Adrenal gland (tissue), 12 donors: ENCODE data around the gene ANKFY1. TPM values are rescaled to one million over a fixed set of nuclear protein-coding genes. Genes with fewer than 3 reads are reported as not detected.

Source experiments
- DNase-seq, 7 donors: peaks; one replicate each; pipeline ENCODE4 v3.0.0-alpha.2; 2019 to 2020
- H3K27ac ChIP-seq, 5 donors: fragments of 200-600 bp; sonication (generic) in 4 of 5; 1 replicate in 3 of 5; 2 replicates in 2 of 5; pipeline versions ENCODE4 v1.5.1 to v1.8.0; 2016 to 2020; ENCODE audit warnings: mild to moderate bottlenecking in 1 of 5
- H3K27me3 ChIP-seq: fragments of 200-600 bp; 2 replicates; pipeline ENCODE4 v1.8.0; 2021
- H3K36me3 ChIP-seq, 2 donors: fragments of 200-600 bp; replicated peaks in 1 of 2; 1 replicate in 1 of 2; 2 replicates in 1 of 2; pipeline versions ENCODE4 v1.5.1 to v1.8.0; 2018 to 2022
- H3K4me1 ChIP-seq, 2 donors: fragments of 200-600 bp; replicated peaks in 1 of 2; 1 replicate in 1 of 2; 2 replicates in 1 of 2; pipeline versions ENCODE4 v1.5.1 to v1.8.0; 2018 to 2021
- H3K4me3 ChIP-seq, 4 donors: fragments of 200-600 bp; sonication (generic) in 3 of 4; one replicate each; pipeline ENCODE4 v1.5.1; 2016 to 2018
- H3K9me3 ChIP-seq, 3 donors: fragments of 200-600 bp; sonication (generic) in 1 of 3; replicated peaks in 1 of 3; 1 replicate in 2 of 3; 2 replicates in 1 of 3; pipeline versions ENCODE4 v1.5.1 to v1.8.0; 2016 to 2021
- POLR2A ChIP-seq, 2 donors: fragments of 450-650 bp; IDR thresholded peaks; one replicate each; pipeline ENCODE4 v1.6.1; 2017; ENCODE audit warnings: antibody characterized with exemption in 2 of 2, mild to moderate bottlenecking in 2 of 2, moderate library complexity in 1 of 2
- WGBS, 4 donors: extraction: QIAGEN DNeasy Blood & Tissue Kit in 2 of 4; methylation state at CpG; one replicate each; pipeline versions ENCODE4 v1.1.5 to v1.1.7; 2013 to 2017; 5-methylcytosine and 5-hydroxymethylcytosine counted together
- intact Hi-C, 2 donors: fragments of 100-400 bp; cut with DNase I; formaldehyde crosslinking; loops; one replicate each; pipeline versions ENCODE4 v1.14.1 to v1.15.0; 2022 to 2023
- polyA plus RNA-seq, 3 donors: library from polyadenylated mRNA; stranded (reverse); fragments of 200-250 nt in 2 of 3; fragments of 350-450 nt in 1 of 3; fragmentation: Illumina TruSeq in 1 of 3; extraction: RNeasy Lipid Tissue Mini Kit (QIAGEN cat#74804) in 1 of 3; gene quantifications; one replicate each; pipeline ENCODE4 v1.2.3, GENCODE V29; 2013 to 2014
- total RNA-seq, 9 donors: library from RNA; depleted of rRNA in 4 of 9; stranded (reverse); fragments of >200 nt in 4 of 9; fragments of 120-200 nt in 1 of 9; fragmentation: NEBNext Ultra II Directional in 1 of 9; extraction: Animal tissue kit (Norgen Biotek cat#: 25700) in 1 of 9; gene quantifications; one replicate each; pipeline versions ENCODE4 v1.1.0 to v1.2.4, GENCODE V29; 2013 to 2023
- TF ChIP-seq, protein P1 (sequence below), 6 experiments: fragments of 450-650 bp in 4 of 6; fragments of 200-600 bp in 2 of 6; sonication (generic) in 1 of 6; IDR thresholded peaks; 1 replicate in 5 of 6; 2 replicates in 1 of 6; pipeline versions ENCODE4 v1.5.1 to v1.8.0; 2016 to 2021; ENCODE audit warnings: antibody characterized with exemption in 6 of 6, mild to moderate bottlenecking in 2 of 6, moderate library complexity in 1 of 6
- donor health status: healthy with polysubstance abuse.
- donor health status: Bipolar disorder and iron deficiency.
- donor health status: DM: yes; HTN: yes; CAD: no.
- donor health status: DM: no; HTN: no; CAD: no.
- donor health status: DM: no; HTN: no; CAD: no.
- donor health status: DM: yes; HTN: yes; CAD: no.

Gene ANKFY1
- total and polyA plus RNA-seq, 12 donors, result 14.8 to 91.0 (median 46.7) TPM

DNA sequence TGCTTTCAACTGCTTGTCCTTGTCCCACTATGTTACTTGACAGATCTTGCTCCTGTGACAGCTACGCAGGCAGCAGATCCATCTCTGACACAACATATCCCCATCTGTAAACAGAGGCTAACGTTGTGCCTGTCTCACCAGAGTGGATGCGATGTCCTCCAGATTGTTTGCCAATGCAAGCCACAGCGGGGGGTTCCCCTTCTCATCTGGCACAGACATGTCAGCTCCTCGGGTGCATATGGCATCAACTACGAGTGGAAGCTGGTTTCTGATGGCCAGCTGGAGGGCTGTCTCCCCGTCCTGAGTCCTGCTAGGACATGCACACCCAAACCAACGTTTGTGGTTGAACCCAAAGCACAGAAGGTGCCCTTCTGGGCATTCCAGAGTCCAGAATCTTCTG lies 81.7 kb downstream of the ANKFY1 start:
- H3K27me3 ChIP-seq, result no peaks in the 10 kb centered on the region
- no peak overlapping the region for H3K27ac ChIP-seq
- H3K4me3 ChIP-seq, result no peak overlapping the region
- no peaks in the 10 kb centered on the region for H3K4me1 ChIP-seq
- peaks cover 0 to 96% of the 10 kb centered on the region in 2 donors for H3K36me3 ChIP-seq
- DNase-seq, result no peak
- TF ChIP-seq, protein P1, sequence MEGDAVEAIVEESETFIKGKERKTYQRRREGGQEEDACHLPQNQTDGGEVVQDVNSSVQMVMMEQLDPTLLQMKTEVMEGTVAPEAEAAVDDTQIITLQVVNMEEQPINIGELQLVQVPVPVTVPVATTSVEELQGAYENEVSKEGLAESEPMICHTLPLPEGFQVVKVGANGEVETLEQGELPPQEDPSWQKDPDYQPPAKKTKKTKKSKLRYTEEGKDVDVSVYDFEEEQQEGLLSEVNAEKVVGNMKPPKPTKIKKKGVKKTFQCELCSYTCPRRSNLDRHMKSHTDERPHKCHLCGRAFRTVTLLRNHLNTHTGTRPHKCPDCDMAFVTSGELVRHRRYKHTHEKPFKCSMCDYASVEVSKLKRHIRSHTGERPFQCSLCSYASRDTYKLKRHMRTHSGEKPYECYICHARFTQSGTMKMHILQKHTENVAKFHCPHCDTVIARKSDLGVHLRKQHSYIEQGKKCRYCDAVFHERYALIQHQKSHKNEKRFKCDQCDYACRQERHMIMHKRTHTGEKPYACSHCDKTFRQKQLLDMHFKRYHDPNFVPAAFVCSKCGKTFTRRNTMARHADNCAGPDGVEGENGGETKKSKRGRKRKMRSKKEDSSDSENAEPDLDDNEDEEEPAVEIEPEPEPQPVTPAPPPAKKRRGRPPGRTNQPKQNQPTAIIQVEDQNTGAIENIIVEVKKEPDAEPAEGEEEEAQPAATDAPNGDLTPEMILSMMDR (IDR thresholded peaks at IDR 0.05), result no peak
- TF ChIP-seq POLR2A (IDR thresholded peaks at IDR 0.05), result no peak
- 81 to 86% (median 83%) methylated on average over 7 to 8 of the region's 8 CpGs for WGBS, 4 donors
- intact Hi-C loops, result no loop called here
- H3K9me3 ChIP-seq, result no peaks in the 10 kb centered on the region

DNA sequence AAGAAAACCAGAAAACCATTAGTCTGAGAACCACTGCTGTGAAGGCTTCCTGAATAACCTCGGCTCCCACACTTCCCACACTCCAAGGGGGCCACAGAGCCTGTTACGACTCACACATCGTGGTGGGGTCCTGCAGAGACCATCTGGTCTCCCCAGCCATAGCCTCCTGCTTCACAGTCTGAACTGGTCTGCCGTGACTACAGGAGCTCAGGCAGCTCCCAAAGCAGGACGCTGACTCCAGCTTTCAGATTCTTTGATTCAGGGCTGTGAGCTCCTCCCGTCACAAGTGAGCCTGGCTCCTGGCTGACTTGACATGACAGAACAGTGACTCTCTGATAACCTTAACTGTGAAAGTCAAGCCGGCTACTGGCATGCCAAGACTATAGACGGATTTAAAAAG lies 83.0 kb downstream of the ANKFY1 start:
- Histone ChIP-seq H3K36me3 (peaks cover 0 to 97% of the 10 kb centered on the region in 2 donors), H3K27me3 (no peaks in the 10 kb centered on the region), H3K27ac (no peak overlapping the region), H3K4me3 (no peak overlapping the region), H3K9me3 (no peaks in the 10 kb centered on the region), H3K4me1 (no peaks in the 10 kb centered on the region)
- intact Hi-C loops, result no loop called here
- WGBS, 4 donors, result 64 to 82% (median 76%) methylated on average over 8 of the region's 8 CpGs
- DNase-seq, result no peak
- TF ChIP-seq POLR2A (IDR thresholded peaks at IDR 0.05), result no peak
- TF ChIP-seq, protein P1 (IDR thresholded peaks at IDR 0.05), result no peak

DNA sequence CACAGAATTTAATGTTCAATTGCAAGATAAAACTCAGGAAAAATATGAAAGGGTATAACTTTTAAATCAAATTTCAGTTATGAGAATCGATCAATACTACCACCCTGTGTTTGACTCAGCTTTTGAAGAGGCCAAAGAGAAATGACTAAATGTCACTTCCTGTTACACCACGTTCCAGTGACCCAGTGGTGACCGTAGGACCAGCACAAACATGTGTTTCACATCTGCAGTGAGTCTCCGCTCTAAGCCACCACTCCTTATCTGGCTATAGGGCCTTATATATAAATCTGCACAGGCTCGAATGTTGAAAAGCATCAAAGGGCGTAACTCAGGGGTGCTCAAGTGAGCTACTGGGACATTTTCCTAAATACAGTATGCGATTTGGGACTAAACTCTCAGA lies 84.7 kb downstream of the ANKFY1 start:
- intact Hi-C loops, result no loop called here
- DNase-seq, result no peak
- 69 to 87% (median 73%) methylated on average over 7 of the region's 7 CpGs for WGBS, 4 donors
- Histone ChIP-seq H3K9me3 (no peaks in the 10 kb centered on the region), H3K4me3 (no peak overlapping the region), H3K27me3 (no peaks in the 10 kb centered on the region), H3K4me1 (no peaks in the 10 kb centered on the region), H3K36me3 (peaks cover 0 to 95% of the 10 kb centered on the region in 2 donors), H3K27ac (no peak overlapping the region)
- no peak for TF ChIP-seq POLR2A (IDR thresholded peaks at IDR 0.05)
- TF ChIP-seq, protein P1 (IDR thresholded peaks at IDR 0.05), result no peak

DNA sequence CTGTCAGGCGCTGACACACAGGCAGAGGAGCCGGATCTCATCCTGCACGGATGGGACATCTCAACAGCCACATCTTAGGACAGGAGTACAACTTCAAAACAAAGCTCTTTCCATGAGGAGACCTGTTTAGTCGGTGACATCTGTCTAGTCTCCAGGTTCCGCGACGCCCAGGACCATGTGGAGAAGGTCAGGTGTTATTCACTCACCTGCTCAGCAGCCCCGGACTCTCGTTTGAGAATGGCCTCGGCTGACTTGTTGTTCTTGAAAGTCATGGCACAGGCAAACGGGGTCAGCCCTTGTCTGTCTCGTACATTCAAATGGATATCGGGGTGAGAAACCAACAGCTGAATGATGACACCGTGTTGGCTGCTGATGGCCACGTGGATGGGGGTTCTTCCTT lies 85.1 kb downstream of the ANKFY1 start:
- no peaks in the 10 kb centered on the region for H3K4me1 ChIP-seq
- H3K27me3 ChIP-seq, result no peaks in the 10 kb centered on the region
- DNase-seq, result no peak
- H3K4me3 ChIP-seq, result no peak overlapping the region
- TF ChIP-seq, protein P1 (IDR thresholded peaks at IDR 0.05), result no peak
- TF ChIP-seq POLR2A (IDR thresholded peaks at IDR 0.05), result no peak
- intact Hi-C loops, result no loop called here
- WGBS, 4 donors, result 85 to 93% (median 89%) methylated on average over 9 to 15 of the region's 15 CpGs
- no peak overlapping the region for H3K27ac ChIP-seq
- H3K36me3 ChIP-seq, result peaks cover 0 to 95% of the 10 kb centered on the region in 2 donors
- H3K9me3 ChIP-seq, result no peaks in the 10 kb centered on the region
